ENCODE data around the gene CALY. TPM values are rescaled to one million over a fixed set of nuclear protein-coding genes. Genes with fewer than 3 reads are reported as not detected.

CALY gene
- total RNA-seq, 1 experiment from 2014 or later: not detected

DNA sequence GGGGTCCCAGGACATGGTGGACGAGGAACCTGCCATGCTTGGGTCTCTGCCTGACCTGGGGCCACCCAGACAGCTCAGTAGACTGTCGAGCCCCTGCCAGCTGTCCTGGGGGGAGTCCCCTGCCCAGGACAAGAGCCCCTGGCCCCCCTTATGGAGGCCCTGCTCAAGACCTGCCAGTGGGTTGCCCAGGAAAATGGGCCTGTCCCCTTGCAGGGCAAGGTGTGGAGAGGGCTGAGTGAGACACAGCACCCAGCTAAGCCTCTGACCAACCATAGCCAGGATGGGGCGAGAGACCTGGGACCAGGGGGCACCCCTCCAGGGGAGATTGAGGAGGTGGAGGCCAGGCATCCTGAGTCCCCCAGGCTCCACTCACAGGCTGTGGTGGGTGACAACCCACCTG lies 19.3 kb upstream of the CALY start:
- BruUV-seq (replicated peaks): no TSS peak
- ChIA-PET CTCF (no interaction called here), POLR2A (ENCODE audit: unreplicated experiment) (no interaction called here)
- Histone ChIP-seq H3K27me3 (ENCODE audit: low read length) (no peaks in the 10 kb centered on the region), H3K4me1 (ENCODE audit: insufficient read depth, low read length) (0 out of 2 replicates have a peak, but pooled peaks cover 4% of the 10 kb centered on the region), H3K79me2 (ENCODE audit: low read length) (no peaks in the 10 kb centered on the region), H3F3A (ENCODE audit: low read length, unreplicated experiment) (no peaks in the 10 kb centered on the region), H3K9me3 (ENCODE audit: low read length) (no peaks in the 10 kb centered on the region), H2AFZ (ENCODE audit: low read length) (no peak overlapping the region), H3K9me2 (replicated peaks; ENCODE audit: low read length) (no peaks in the 10 kb centered on the region), H3K27ac (ENCODE audit: low read length) (no peak overlapping the region), H4K20me1 (ENCODE audit: low read length) (no peaks in the 10 kb centered on the region), H3K36me3 (ENCODE audit: low read depth, low read length) (no peaks in the 10 kb centered on the region), H3K9ac (ENCODE audit: low read length) (no peak overlapping the region), H3K4me3 (ENCODE audit: low read length) (no peak overlapping the region), H3K4me2 (ENCODE audit: low read length) (no peak overlapping the region)
- intact Hi-C loops (cut with micrococcal nuclease): no loop called here
- DNase-seq (no peak), ATAC-seq (no peak)
- TF ChIP-seq EZH2phosphoT487 (IDR thresholded peaks at IDR 0.05; ENCODE audit: borderline replicate concordance, low read length): no peak
- TF ChIP-seq, protein P1, sequence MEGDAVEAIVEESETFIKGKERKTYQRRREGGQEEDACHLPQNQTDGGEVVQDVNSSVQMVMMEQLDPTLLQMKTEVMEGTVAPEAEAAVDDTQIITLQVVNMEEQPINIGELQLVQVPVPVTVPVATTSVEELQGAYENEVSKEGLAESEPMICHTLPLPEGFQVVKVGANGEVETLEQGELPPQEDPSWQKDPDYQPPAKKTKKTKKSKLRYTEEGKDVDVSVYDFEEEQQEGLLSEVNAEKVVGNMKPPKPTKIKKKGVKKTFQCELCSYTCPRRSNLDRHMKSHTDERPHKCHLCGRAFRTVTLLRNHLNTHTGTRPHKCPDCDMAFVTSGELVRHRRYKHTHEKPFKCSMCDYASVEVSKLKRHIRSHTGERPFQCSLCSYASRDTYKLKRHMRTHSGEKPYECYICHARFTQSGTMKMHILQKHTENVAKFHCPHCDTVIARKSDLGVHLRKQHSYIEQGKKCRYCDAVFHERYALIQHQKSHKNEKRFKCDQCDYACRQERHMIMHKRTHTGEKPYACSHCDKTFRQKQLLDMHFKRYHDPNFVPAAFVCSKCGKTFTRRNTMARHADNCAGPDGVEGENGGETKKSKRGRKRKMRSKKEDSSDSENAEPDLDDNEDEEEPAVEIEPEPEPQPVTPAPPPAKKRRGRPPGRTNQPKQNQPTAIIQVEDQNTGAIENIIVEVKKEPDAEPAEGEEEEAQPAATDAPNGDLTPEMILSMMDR (conservative IDR thresholded peaks at IDR 0.05; ENCODE audit: low read depth, low read length): no peak
- TF ChIP-seq EZH2 (IDR thresholded peaks at IDR 0.05; ENCODE audit: low read length, unreplicated experiment): no peak

DNA sequence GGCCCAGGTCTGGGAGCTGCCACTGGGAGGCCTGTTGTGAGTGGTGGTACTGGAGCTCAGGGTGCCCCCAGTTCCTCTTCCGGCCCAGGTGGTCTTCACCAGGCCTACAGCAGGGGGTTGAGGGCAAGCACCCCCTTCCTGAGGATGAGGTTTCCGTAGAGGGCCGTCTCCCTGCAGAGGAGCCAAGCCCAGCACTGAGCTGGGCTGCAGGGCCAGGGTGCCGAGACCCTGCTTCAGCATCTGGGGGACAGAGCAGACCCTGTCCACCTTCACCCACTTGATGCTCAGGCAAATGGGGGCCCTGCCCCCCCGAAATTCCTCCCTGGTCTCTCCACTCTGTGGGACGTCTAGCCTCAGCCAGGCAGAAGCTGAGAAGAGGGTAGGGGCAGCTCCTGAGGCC lies 18.6 kb upstream of the CALY start:
- Histone ChIP-seq H3K9me2 (replicated peaks; ENCODE audit: low read length) (no peaks in the 10 kb centered on the region), H3K4me2 (ENCODE audit: low read length) (no peak overlapping the region), H3K9ac (ENCODE audit: low read length) (no peak overlapping the region), H3K27ac (ENCODE audit: low read length) (no peak overlapping the region), H3K36me3 (ENCODE audit: low read depth, low read length) (no peaks in the 10 kb centered on the region), H3K79me2 (ENCODE audit: low read length) (no peaks in the 10 kb centered on the region), H4K20me1 (ENCODE audit: low read length) (no peaks in the 10 kb centered on the region), H3K27me3 (ENCODE audit: low read length) (no peaks in the 10 kb centered on the region), H3F3A (ENCODE audit: low read length, unreplicated experiment) (no peaks in the 10 kb centered on the region), H3K4me3 (ENCODE audit: low read length) (no peak overlapping the region), H3K9me3 (ENCODE audit: low read length) (no peaks in the 10 kb centered on the region), H2AFZ (ENCODE audit: low read length) (no peak overlapping the region), H3K4me1 (ENCODE audit: insufficient read depth, low read length) (0 out of 2 replicates have a peak, but pooled peaks cover 4% of the 10 kb centered on the region)
- TF ChIP-seq, protein P1 (conservative IDR thresholded peaks at IDR 0.05; ENCODE audit: low read depth, low read length): no peak
- no peak for TF ChIP-seq EZH2phosphoT487 (IDR thresholded peaks at IDR 0.05; ENCODE audit: borderline replicate concordance, low read length)
- no peak for TF ChIP-seq EZH2 (IDR thresholded peaks at IDR 0.05; ENCODE audit: low read length, unreplicated experiment)
- POLR2A ChIA-PET (ENCODE audit: unreplicated experiment): no interaction called here
- intact Hi-C loops (cut with micrococcal nuclease): no loop called here
- no peak for ATAC-seq
- BruUV-seq (replicated peaks): no TSS peak
- CTCF ChIA-PET: no interaction called here
- no peak for DNase-seq

DNA sequence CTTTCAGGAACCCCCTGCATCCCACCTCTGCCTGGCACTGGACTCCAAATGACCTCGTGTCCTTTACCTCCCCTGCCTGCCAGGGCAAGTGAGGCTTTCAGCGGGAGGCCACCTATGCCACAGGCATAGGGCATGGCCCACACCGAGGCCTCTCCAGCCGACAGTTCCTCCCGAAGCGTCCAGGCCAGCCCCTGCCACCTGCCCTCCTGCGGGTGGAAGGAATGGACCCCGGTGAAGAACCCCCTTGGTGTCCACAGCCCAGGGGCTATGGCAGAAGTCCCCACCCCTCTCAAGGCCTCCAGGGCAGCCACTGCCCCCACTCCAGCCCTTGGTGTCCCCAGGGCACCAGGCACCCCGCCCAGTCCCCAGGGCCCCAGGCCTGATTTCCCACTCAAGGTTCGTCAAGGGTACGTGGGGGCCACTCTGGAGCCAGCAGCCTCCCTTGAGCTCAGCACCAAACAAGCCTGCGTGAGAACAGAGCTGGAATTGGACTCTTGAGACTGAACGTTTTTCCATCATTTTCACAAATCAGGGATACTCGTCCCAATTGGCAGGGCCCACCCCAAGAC lies 18.1 kb upstream of the CALY start:
- Histone ChIP-seq H3K27ac (ENCODE audit: low read length) (no peak overlapping the region), H3K4me3 (ENCODE audit: low read length) (no peak overlapping the region), H3K27me3 (ENCODE audit: low read length) (no peaks in the 10 kb centered on the region), H4K20me1 (ENCODE audit: low read length) (no peaks in the 10 kb centered on the region), H3K9ac (ENCODE audit: low read length) (no peak overlapping the region), H3K9me3 (ENCODE audit: low read length) (no peaks in the 10 kb centered on the region), H3K36me3 (ENCODE audit: low read depth, low read length) (no peaks in the 10 kb centered on the region), H3K9me2 (replicated peaks; ENCODE audit: low read length) (no peaks in the 10 kb centered on the region), H3F3A (ENCODE audit: low read length, unreplicated experiment) (no peaks in the 10 kb centered on the region), H3K79me2 (ENCODE audit: low read length) (no peaks in the 10 kb centered on the region), H3K4me2 (ENCODE audit: low read length) (no peak overlapping the region), H2AFZ (ENCODE audit: low read length) (no peak overlapping the region), H3K4me1 (ENCODE audit: insufficient read depth, low read length) (0 out of 2 replicates have a peak, but pooled peaks cover 4% of the 10 kb centered on the region)
- TF ChIP-seq EZH2 (IDR thresholded peaks at IDR 0.05; ENCODE audit: low read length, unreplicated experiment) (no peak), EZH2phosphoT487 (IDR thresholded peaks at IDR 0.05; ENCODE audit: borderline replicate concordance, low read length) (no peak)
- TF ChIP-seq, protein P1 (conservative IDR thresholded peaks at IDR 0.05; ENCODE audit: low read depth, low read length): no peak
- ChIA-PET CTCF (no interaction called here), POLR2A (ENCODE audit: unreplicated experiment) (no interaction called here)
- no peak for ATAC-seq
- intact Hi-C loops (cut with micrococcal nuclease): no loop called here
- BruUV-seq (replicated peaks): no TSS peak
- DNase-seq: no peak

Measured in PC-3 (cell line).